ENCODE measurements around the gene TPCN2. TPM values are rescaled to one million over a fixed set of nuclear protein-coding genes. Genes with fewer than 3 reads are reported as not detected.

The TPCN2 gene
- total RNA-seq, 1 donor from 2014 or later = 9.5 TPM

DNA sequence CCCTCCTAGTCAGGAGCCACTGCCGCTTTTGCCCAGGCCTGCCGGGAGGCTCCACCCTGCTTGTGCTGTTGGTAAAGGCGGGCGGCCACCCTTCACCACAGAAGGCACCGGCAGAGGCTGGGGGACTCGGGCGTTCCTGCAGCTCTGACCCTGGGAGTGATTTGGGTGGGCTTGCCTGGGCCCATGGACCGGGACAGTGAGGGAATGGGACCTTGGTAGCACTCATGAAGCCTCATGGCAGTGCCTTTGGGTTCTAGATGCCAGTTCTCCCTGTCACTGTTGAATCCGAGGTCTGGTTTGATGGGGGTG, 4.4 kb downstream of the TPCN2 start:
- no peak overlapping the region for H2AFZ ChIP-seq (ENCODE audit: low read depth, low read length)
- H3K27me3 ChIP-seq (ENCODE audit: insufficient read depth, low read length) = no peaks in the 10 kb centered on the region
- FAIRE-seq = no peak
- H3K4me3 ChIP-seq (ENCODE audit: insufficient read depth, low read depth, low read length) = no peak overlapping the region
- no peak overlapping the region for H3K4me2 ChIP-seq (ENCODE audit: low read length)
- H3K79me2 ChIP-seq (ENCODE audit: insufficient read depth, low read length) = peaks cover 60% of the 10 kb centered on the region
- Mint-ChIP-seq H3K4me1 (ENCODE audit: low read depth, unreplicated experiment) (no peaks in the 10 kb centered on the region), H3K4me3 (ENCODE audit: unreplicated experiment) (no peak overlapping the region), H3K27me3 (ENCODE audit: low read depth, unreplicated experiment) (no peaks in the 10 kb centered on the region), H3K36me3 (ENCODE audit: low read depth, unreplicated experiment) (peaks cover 2% of the 10 kb centered on the region), H3K27ac (ENCODE audit: unreplicated experiment) (no peak overlapping the region), H3K9me3 (ENCODE audit: unreplicated experiment) (no peaks in the 10 kb centered on the region)
- no peaks in the 10 kb centered on the region for H3K36me3 ChIP-seq (ENCODE audit: insufficient read depth, low read length)
- no peak overlapping the region for H3K9ac ChIP-seq (ENCODE audit: low read length)
- no peak for DNase-seq (ENCODE audit: low read depth)
- H3K9me3 ChIP-seq (ENCODE audit: insufficient read depth, low read depth, low read length) = no peaks in the 10 kb centered on the region
- TF ChIP-seq EZH2 (IDR thresholded peaks at IDR 0.05; ENCODE audit: insufficient read depth, low read length) = no peak
- TF ChIP-seq, protein P1, sequence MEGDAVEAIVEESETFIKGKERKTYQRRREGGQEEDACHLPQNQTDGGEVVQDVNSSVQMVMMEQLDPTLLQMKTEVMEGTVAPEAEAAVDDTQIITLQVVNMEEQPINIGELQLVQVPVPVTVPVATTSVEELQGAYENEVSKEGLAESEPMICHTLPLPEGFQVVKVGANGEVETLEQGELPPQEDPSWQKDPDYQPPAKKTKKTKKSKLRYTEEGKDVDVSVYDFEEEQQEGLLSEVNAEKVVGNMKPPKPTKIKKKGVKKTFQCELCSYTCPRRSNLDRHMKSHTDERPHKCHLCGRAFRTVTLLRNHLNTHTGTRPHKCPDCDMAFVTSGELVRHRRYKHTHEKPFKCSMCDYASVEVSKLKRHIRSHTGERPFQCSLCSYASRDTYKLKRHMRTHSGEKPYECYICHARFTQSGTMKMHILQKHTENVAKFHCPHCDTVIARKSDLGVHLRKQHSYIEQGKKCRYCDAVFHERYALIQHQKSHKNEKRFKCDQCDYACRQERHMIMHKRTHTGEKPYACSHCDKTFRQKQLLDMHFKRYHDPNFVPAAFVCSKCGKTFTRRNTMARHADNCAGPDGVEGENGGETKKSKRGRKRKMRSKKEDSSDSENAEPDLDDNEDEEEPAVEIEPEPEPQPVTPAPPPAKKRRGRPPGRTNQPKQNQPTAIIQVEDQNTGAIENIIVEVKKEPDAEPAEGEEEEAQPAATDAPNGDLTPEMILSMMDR (IDR thresholded peaks at IDR 0.05; ENCODE audit: insufficient read depth, low read depth, low read length) = no peak
- H3K4me1 ChIP-seq (ENCODE audit: insufficient read depth, low read length) = peaks cover 12% of the 10 kb centered on the region
- H3K27ac ChIP-seq (ENCODE audit: low read depth, low read length) = no peak overlapping the region
- peaks cover 65% of the 10 kb centered on the region for H4K20me1 ChIP-seq (ENCODE audit: insufficient read depth, low read length)

DNA sequence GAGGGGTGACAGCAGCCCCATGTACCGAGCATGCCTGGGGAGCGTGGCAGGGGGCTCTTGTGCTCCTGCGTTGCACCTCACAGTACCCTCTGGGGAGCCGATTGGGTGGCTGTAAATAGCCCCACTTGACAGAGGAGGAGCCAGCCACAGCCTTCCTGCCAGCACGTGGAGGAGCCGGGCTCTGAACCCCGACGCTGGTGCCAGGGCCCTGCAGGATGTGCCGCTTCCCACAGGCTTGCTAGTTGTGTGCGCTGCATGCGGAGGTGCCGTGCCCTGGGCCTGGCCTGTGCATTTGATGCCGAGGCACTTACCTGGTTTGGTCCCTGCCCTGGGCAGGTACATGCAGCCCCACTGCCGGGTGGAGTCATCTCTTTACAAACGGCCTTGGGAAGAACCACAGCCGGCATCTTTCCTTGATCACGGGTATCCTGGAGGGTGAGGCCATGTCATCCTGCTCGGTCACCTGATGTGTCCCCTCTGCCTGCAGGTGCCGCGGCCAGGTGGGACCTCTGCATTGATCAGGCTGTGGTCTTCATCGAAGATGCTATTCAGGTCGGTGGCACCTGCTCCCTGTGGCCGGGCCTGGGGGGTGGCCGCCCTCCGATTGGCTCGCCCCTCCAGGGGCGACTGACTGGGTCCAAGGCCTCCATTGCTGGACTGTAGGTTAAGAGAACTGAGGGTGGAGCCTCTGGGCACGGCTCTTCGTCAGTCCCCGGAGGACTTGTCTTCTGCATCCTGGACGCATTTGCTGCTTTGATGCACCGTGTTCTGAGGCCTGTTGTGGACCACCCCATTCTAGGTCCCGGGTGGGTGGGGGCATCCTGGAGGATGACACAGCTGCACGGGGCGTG, 5.0 kb downstream of the TPCN2 start:
- Mint-ChIP-seq H3K27ac (ENCODE audit: unreplicated experiment) (no peak overlapping the region), H3K4me1 (ENCODE audit: low read depth, unreplicated experiment) (no peaks in the 10 kb centered on the region), H3K36me3 (ENCODE audit: low read depth, unreplicated experiment) (peaks cover 2% of the 10 kb centered on the region), H3K4me3 (ENCODE audit: unreplicated experiment) (no peak overlapping the region), H3K9me3 (ENCODE audit: unreplicated experiment) (no peaks in the 10 kb centered on the region), H3K27me3 (ENCODE audit: low read depth, unreplicated experiment) (no peaks in the 10 kb centered on the region)
- Histone ChIP-seq H3K4me1 (ENCODE audit: insufficient read depth, low read length) (peaks cover 8% of the 10 kb centered on the region), H3K36me3 (ENCODE audit: insufficient read depth, low read length) (no peaks in the 10 kb centered on the region), H4K20me1 (ENCODE audit: insufficient read depth, low read length) (peaks cover 67% of the 10 kb centered on the region), H2AFZ (ENCODE audit: low read depth, low read length) (no peak overlapping the region), H3K4me3 (ENCODE audit: insufficient read depth, low read depth, low read length) (no peak overlapping the region), H3K79me2 (ENCODE audit: insufficient read depth, low read length) (peaks cover 60% of the 10 kb centered on the region), H3K27ac (ENCODE audit: low read depth, low read length) (no peak overlapping the region), H3K4me2 (ENCODE audit: low read length) (no peak overlapping the region), H3K9ac (ENCODE audit: low read length) (no peak overlapping the region), H3K9me3 (ENCODE audit: insufficient read depth, low read depth, low read length) (no peaks in the 10 kb centered on the region), H3K27me3 (ENCODE audit: insufficient read depth, low read length) (no peaks in the 10 kb centered on the region)
- DNase-seq (ENCODE audit: low read depth) (no peak), FAIRE-seq (no peak)
- TF ChIP-seq EZH2 (IDR thresholded peaks at IDR 0.05; ENCODE audit: insufficient read depth, low read length) = no peak

DNA sequence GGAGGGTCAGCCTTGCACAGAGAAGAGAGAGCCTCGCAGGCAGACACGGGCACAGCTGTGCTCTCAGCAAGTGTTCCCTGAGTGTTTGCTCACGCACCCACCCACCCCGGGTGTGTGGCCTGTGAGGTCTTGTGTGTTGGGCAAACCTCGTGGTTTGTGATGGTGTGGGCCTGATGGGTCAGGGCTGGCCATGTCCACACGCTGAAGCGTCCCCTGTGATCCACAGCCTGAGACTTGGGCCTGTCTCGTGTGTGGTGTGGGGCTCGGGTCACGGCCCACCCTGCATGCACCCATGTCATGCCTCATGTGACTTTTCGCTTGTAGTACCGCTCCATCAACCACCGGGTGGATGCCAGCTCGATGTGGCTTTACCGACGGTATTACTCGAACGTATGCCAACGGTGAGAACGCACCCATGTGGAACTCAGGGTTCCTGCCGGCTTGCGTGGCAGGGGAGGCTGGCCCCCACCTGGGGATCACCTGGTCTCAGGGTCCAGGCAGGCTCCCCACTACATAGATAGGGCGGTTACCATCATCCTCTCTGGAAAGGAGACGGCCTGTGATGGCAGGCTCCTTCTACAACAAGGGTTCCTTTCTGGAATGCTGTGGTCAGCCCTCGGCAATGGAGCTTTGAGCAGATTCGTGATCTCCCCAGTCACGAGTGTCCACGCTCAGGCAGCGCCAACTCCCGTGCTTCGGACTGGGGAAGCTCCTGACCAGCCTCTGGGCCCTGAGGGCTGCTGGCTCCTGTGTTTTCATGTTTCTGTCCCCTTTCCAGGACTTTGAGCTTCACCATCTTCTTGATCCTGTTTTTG, 5.9 kb downstream of the TPCN2 start:
- Histone ChIP-seq H3K4me3 (ENCODE audit: insufficient read depth, low read depth, low read length) (no peak overlapping the region), H3K27ac (ENCODE audit: low read depth, low read length) (no peak overlapping the region), H3K36me3 (ENCODE audit: insufficient read depth, low read length) (no peaks in the 10 kb centered on the region), H3K4me2 (ENCODE audit: low read length) (no peak overlapping the region), H3K9me3 (ENCODE audit: insufficient read depth, low read depth, low read length) (no peaks in the 10 kb centered on the region), H4K20me1 (ENCODE audit: insufficient read depth, low read length) (peaks cover 67% of the 10 kb centered on the region), H3K27me3 (ENCODE audit: insufficient read depth, low read length) (no peaks in the 10 kb centered on the region), H3K9ac (ENCODE audit: low read length) (no peak overlapping the region), H2AFZ (ENCODE audit: low read depth, low read length) (no peak overlapping the region), H3K79me2 (ENCODE audit: insufficient read depth, low read length) (peaks cover 53% of the 10 kb centered on the region), H3K4me1 (ENCODE audit: insufficient read depth, low read length) (peaks cover 4% of the 10 kb centered on the region)
- FAIRE-seq = no peak
- no peak for TF ChIP-seq EZH2 (IDR thresholded peaks at IDR 0.05; ENCODE audit: insufficient read depth, low read length)
- TF ChIP-seq, protein P1 (IDR thresholded peaks at IDR 0.05; ENCODE audit: insufficient read depth, low read depth, low read length) = no peak
- Mint-ChIP-seq H3K36me3 (ENCODE audit: low read depth, unreplicated experiment) (peaks cover 2% of the 10 kb centered on the region), H3K27ac (ENCODE audit: unreplicated experiment) (no peak overlapping the region), H3K4me3 (ENCODE audit: unreplicated experiment) (no peak overlapping the region), H3K4me1 (ENCODE audit: low read depth, unreplicated experiment) (no peaks in the 10 kb centered on the region), H3K27me3 (ENCODE audit: low read depth, unreplicated experiment) (no peaks in the 10 kb centered on the region), H3K9me3 (ENCODE audit: unreplicated experiment) (no peaks in the 10 kb centered on the region)
- no peak for DNase-seq (ENCODE audit: low read depth)
